Sigmoid colon (tissue), 7 donors: ENCODE results near the gene SMYD3. TPM values are rescaled to one million over a fixed set of nuclear protein-coding genes. Genes with fewer than 3 reads are reported as not detected.
A peak's percentile ranks its signal among the peaks of the same experiment; 100 is the strongest.

Experiments
- DNase-seq: peaks from one replicate; pipeline ENCODE4 v3.0.0-alpha.2; 2019
- H3K27ac ChIP-seq, 4 donors: fragments of 200-600 bp; sonication (generic); one replicate each; pipeline ENCODE4 v1.5.1; 2016 to 2019; ENCODE audit warnings: mild to moderate bottlenecking in 1 of 4
- H3K27me3 ChIP-seq, 3 donors: fragments of 200-600 bp; sonication (generic); one replicate each; pipeline ENCODE4 v1.5.1; 2019; ENCODE audit warnings: mild to moderate bottlenecking in 1 of 3
- H3K36me3 ChIP-seq, 4 donors: fragments of 200-600 bp; sonication (generic); one replicate each; pipeline ENCODE4 v1.5.1; 2016 to 2019
- H3K4me1 ChIP-seq, 4 donors: fragments of 200-600 bp; sonication (generic); one replicate each; pipeline ENCODE4 v1.5.1; 2017 to 2019
- H3K4me3 ChIP-seq, 4 donors: fragments of 200-600 bp; sonication (generic); one replicate each; pipeline ENCODE4 v1.5.1; 2017 to 2019; ENCODE audit warnings: mild to moderate bottlenecking in 2 of 4, moderate library complexity in 1 of 4
- H3K9me3 ChIP-seq, 4 donors: fragments of 200-600 bp in 3 of 4; sonication (generic) in 3 of 4; one replicate each; pipeline versions ENCODE4 v1.5.1 to v1.6.1; 2013 to 2019
- EP300 ChIP-seq, 4 donors: sonication (generic); formaldehyde crosslinking; IDR thresholded peaks; one replicate each; pipeline ENCODE4 v1.6.1; 2017; ENCODE audit warnings: antibody characterized with exemption in 4 of 4
- POLR2A ChIP-seq, 2 donors: fragments of 450-650 bp; IDR thresholded peaks; one replicate each; pipeline ENCODE4 v1.6.1; 2016; ENCODE audit warnings: antibody characterized with exemption in 2 of 2, mild to moderate bottlenecking in 2 of 2, moderate library complexity in 2 of 2
- POLR2AphosphoS5 ChIP-seq, 4 donors: sonication (generic); formaldehyde crosslinking; IDR thresholded peaks; one replicate each; pipeline ENCODE4 v1.6.1; 2017; ENCODE audit warnings: antibody characterized with exemption in 4 of 4
- WGBS, 2 donors: extraction: QIAGEN DNeasy Blood & Tissue Kit; methylation state at CpG; one replicate each; pipeline ENCODE4 v1.1.7; 2013; 5-methylcytosine and 5-hydroxymethylcytosine counted together
- intact Hi-C: fragments of 100-400 bp; cut with DNase I; formaldehyde crosslinking; loops from one replicate; pipeline ENCODE4 v1.15.1; 2023
- polyA plus RNA-seq, 3 donors: library from polyadenylated mRNA; stranded (reverse); fragments of 200-250 nt; gene quantifications; one replicate each; pipeline ENCODE4 v1.2.3, GENCODE V29; 2013
- total RNA-seq, 4 donors: library from RNA; depleted of rRNA; stranded (reverse); fragments of >200 nt; gene quantifications; one replicate each; pipeline ENCODE4 v1.1.0, GENCODE V29; 2016
- TF ChIP-seq, protein P1 (sequence below), 4 experiments: fragments of 450-650 bp in 3 of 4; fragments of 200-600 bp in 1 of 4; IDR thresholded peaks; one replicate each; pipeline ENCODE4 v1.5.1; 2016 to 2019; ENCODE audit warnings: antibody characterized with exemption in 4 of 4, mild to moderate bottlenecking in 3 of 4, moderate library complexity in 2 of 4
- donor health status: healthy with polysubstance abuse.
- donor health status: Bipolar disorder and iron deficiency.
- donor health status: healthy.

The SMYD3 gene
- total and polyA plus RNA-seq, 7 donors = 8.7 to 23.8 (median 17.1) TPM

DNA sequence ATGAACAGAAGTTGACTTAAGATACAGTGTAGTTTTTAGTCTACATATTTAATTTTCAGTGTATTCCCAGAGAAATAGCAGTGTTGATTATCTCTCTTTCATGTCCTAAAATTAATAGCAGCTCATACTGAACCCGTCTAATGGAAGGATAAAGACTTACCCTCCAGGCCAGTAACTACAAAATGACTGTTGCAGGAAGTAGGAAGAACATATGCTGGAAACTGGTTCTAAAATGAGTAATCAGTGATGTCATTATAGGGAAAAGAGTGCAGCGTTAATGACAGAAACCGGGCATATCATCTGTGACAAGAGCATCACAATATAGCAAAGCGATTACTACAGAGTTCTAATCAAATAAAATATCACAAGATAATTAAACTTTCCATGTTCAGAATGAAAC lies 385.5 kb downstream of the SMYD3 start:
- Histone ChIP-seq H3K4me3 (no peak overlapping the region), H3K27ac (no peak overlapping the region), H3K9me3 (no peaks in the 10 kb centered on the region), H3K27me3 (no peaks in the 10 kb centered on the region), H3K4me1 (peaks cover 0 to 4% (median 0%) of the 10 kb centered on the region in 4 donors), H3K36me3 (no peaks in the 10 kb centered on the region)
- intact Hi-C loops = no loop called here
- no peak for DNase-seq
- TF ChIP-seq, protein P1, sequence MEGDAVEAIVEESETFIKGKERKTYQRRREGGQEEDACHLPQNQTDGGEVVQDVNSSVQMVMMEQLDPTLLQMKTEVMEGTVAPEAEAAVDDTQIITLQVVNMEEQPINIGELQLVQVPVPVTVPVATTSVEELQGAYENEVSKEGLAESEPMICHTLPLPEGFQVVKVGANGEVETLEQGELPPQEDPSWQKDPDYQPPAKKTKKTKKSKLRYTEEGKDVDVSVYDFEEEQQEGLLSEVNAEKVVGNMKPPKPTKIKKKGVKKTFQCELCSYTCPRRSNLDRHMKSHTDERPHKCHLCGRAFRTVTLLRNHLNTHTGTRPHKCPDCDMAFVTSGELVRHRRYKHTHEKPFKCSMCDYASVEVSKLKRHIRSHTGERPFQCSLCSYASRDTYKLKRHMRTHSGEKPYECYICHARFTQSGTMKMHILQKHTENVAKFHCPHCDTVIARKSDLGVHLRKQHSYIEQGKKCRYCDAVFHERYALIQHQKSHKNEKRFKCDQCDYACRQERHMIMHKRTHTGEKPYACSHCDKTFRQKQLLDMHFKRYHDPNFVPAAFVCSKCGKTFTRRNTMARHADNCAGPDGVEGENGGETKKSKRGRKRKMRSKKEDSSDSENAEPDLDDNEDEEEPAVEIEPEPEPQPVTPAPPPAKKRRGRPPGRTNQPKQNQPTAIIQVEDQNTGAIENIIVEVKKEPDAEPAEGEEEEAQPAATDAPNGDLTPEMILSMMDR (IDR thresholded peaks at IDR 0.05) = no peak
- TF ChIP-seq POLR2AphosphoS5 (IDR thresholded peaks at IDR 0.05) = no peak
- no peak for TF ChIP-seq EP300 (IDR thresholded peaks at IDR 0.05)
- TF ChIP-seq POLR2A (IDR thresholded peaks at IDR 0.05) = no peak
- 90 to 92% methylated on average over 4 of the region's 4 CpGs for WGBS, 2 donors

GRCh38 chr1:246117066-246117791 lies 389.9 kb downstream of the SMYD3 start:
- intact Hi-C loops = loop anchor here (2.0 kb wide), 1 partner anchor 104 kb away; no protein-coding TSS in a partner anchor
- Histone ChIP-seq H3K36me3 (no peaks in the 10 kb centered on the region), H3K4me1 (peaks cover 0 to 4% (median 0%) of the 10 kb centered on the region in 4 donors), H3K4me3 (no peak overlapping the region), H3K27ac (no peak overlapping the region), H3K9me3 (no peaks in the 10 kb centered on the region), H3K27me3 (no peaks in the 10 kb centered on the region)
- DNase-seq = no peak
- TF ChIP-seq POLR2AphosphoS5 (IDR thresholded peaks at IDR 0.05) (no peak), EP300 (IDR thresholded peaks at IDR 0.05) (no peak), POLR2A (IDR thresholded peaks at IDR 0.05) (no peak)
- TF ChIP-seq, protein P1 (IDR thresholded peaks at IDR 0.05) = peak in 3 of 4 experiments; percentile 21 to 27 (median 21)
- 43 to 48% methylated on average over 10 of the region's 10 CpGs for WGBS, 2 donors

GRCh38 chr1:246114369-246114768 lies 392.7 kb downstream of the SMYD3 start:
- H3K27me3 ChIP-seq = no peaks in the 10 kb centered on the region
- 76 to 78% methylated on average over 9 of the region's 9 CpGs for WGBS, 2 donors
- intact Hi-C loops = no loop called here
- DNase-seq = no peak
- H3K4me3 ChIP-seq = no peak overlapping the region
- H3K27ac ChIP-seq = no peak overlapping the region
- H3K9me3 ChIP-seq = no peaks in the 10 kb centered on the region
- H3K4me1 ChIP-seq = peaks cover 0 to 23% (median 11%) of the 10 kb centered on the region in 4 donors
- no peaks in the 10 kb centered on the region for H3K36me3 ChIP-seq
- TF ChIP-seq POLR2AphosphoS5 (IDR thresholded peaks at IDR 0.05) = no peak
- no peak for TF ChIP-seq POLR2A (IDR thresholded peaks at IDR 0.05)
- no peak for TF ChIP-seq EP300 (IDR thresholded peaks at IDR 0.05)
- TF ChIP-seq, protein P1 (IDR thresholded peaks at IDR 0.05) = no peak

GRCh38 chr1:246113555-246114095 lies 393.5 kb downstream of the SMYD3 start:
- H3K4me1 ChIP-seq = peaks cover 0 to 24% (median 11%) of the 10 kb centered on the region in 4 donors
- H3K4me3 ChIP-seq = no peak overlapping the region
- H3K9me3 ChIP-seq = no peaks in the 10 kb centered on the region
- no peaks in the 10 kb centered on the region for H3K27me3 ChIP-seq
- TF ChIP-seq, protein P1 (IDR thresholded peaks at IDR 0.05) = no peak
- TF ChIP-seq POLR2A (IDR thresholded peaks at IDR 0.05) = no peak
- no peak for DNase-seq
- H3K36me3 ChIP-seq = no peaks in the 10 kb centered on the region
- intact Hi-C loops = no loop called here
- H3K27ac ChIP-seq = no peak overlapping the region
- WGBS, 2 donors = 53 to 63% methylated on average over 8 of the region's 8 CpGs
